ENCODE measurements around the gene THUMPD3. TPM values are rescaled to one million over a fixed set of nuclear protein-coding genes. Genes with fewer than 3 reads are reported as not detected.

Gene THUMPD3
- total RNA-seq, 1 experiment from 2014 or later: 58.4 TPM

DNA sequence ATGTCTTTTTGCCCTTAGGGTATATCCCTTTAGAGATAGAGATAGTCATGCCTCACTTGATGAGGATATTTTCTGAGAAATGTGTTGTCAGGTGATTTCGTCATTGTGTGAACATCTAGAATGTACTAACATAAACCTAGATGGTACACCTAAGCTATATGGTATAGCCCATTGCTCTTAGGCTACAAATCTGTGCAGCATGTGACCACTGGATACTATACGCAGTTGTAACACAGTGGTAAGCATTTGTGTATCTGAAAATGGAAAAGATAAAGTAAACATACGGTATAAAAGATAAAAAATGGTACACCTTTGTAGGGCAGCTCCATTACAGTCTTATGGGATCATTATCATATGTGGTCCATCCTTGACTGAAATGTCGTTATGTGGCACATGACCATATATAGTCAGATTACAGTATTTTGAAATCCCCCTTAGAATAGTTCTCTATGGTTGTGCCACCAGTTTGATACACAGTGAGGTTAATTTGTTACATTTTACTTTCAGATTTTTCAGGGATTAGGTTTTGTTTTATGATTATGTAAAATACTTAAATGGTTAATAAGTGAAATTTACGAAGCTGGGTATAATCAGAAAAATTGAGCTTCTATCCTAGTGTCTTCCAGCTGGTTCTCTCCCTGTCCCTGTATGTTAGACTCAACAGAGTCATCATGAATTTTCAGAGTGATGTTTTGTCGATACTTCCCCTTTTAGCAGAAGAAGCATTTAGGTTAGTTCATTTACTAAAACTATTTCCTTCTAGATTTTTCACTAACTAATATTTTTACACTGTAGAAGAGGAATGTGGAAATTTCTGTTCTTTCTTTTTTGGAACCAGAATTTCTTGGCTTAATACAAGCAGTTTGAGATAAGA lies 47.4 kb downstream of the THUMPD3 start:
- no peak overlapping the region for H3K23ac ChIP-seq (ENCODE audit: insufficient read length, low read depth, low read length)
- no peaks in the 10 kb centered on the region; the same call in 1 of the 2 replicates for H3K4me1 ChIP-seq (ENCODE audit: insufficient read depth, low read length)
- no peaks in the 10 kb centered on the region for H3K23me2 ChIP-seq (ENCODE audit: insufficient read length, low read depth, low read length, poor library complexity, severe bottlenecking)
- no peak overlapping the region for H3K4me2 ChIP-seq (ENCODE audit: insufficient read depth, insufficient read length, low read length)
- WGBS (ENCODE audit: extremely low coverage, insufficient read length, low lambda C conversion rate): 100% methylated on average over 1 of the region's 6 CpGs
- H3K79me1 ChIP-seq (ENCODE audit: insufficient read depth, low read depth, low read length, poor library complexity, severe bottlenecking): no peaks in the 10 kb centered on the region
- no peaks in the 10 kb centered on the region for H4K20me1 ChIP-seq (ENCODE audit: control insufficient read depth, insufficient read depth, insufficient read length)
- no peak for TF ChIP-seq CTCF (conservative IDR thresholded peaks at IDR 0.05)
- Mint-ChIP-seq H3K4me1 (peaks cover 25 to 35% of the 10 kb centered on the region in 2 experiments), H3K27me3 (ENCODE audit: low read depth) (no peaks in the 10 kb centered on the region), H3K4me3 (no peak overlapping the region), H3K36me3 (ENCODE audit: insufficient read depth in 1 of 3, low read depth in 3 of 3) (peaks cover 4 to 20% (median 16%) of the 10 kb centered on the region in 3 experiments; a peak in 5 of 7 replicates), H3K9me3 (peaks cover 0 to 6% of the 10 kb centered on the region in 2 experiments; a peak in 3 of 5 replicates), H3K27ac (peak overlapping the region in 1 of 3 experiments; percentile 80; a peak in 3 of 7 replicates)
- no peak overlapping the region for H2BK120ac ChIP-seq (ENCODE audit: low read depth, low read length, poor library complexity, severe bottlenecking)
- no peak overlapping the region for H2BK5ac ChIP-seq (ENCODE audit: insufficient read length, low read length)
- H3K18ac ChIP-seq (ENCODE audit: insufficient read length, low read depth, low read length): no peak overlapping the region
- no peak overlapping the region for H2AFZ ChIP-seq (ENCODE audit: low read length)
- DNase-seq: no peak
- H2BK15ac ChIP-seq (ENCODE audit: low read depth, low read length): no peak overlapping the region
- H3K14ac ChIP-seq (ENCODE audit: insufficient read depth, low read length): no peak overlapping the region
- H3K9ac ChIP-seq (ENCODE audit: extremely low read depth, insufficient read length, low read length): no peak overlapping the region
- H3K27ac ChIP-seq (ENCODE audit: insufficient read length, low read depth, low read length): peak overlapping the region; percentile 51
- H3K27me3 ChIP-seq (ENCODE audit: insufficient read depth, low read length): no peaks in the 10 kb centered on the region
- no peak overlapping the region for H3T11ph ChIP-seq (ENCODE audit: low read length)
- H3K56ac ChIP-seq (ENCODE audit: insufficient read length, low read depth, low read length): no peak overlapping the region
- no peak overlapping the region for H2BK20ac ChIP-seq (ENCODE audit: low read depth, low read length, poor library complexity, severe bottlenecking)
- no peak overlapping the region for H3K4ac ChIP-seq (ENCODE audit: low read depth, low read length)
- peaks cover 67% of the 10 kb centered on the region for H3K79me2 ChIP-seq (ENCODE audit: insufficient read depth, low read length)
- H2BK12ac ChIP-seq (ENCODE audit: insufficient read length, low read depth, low read length): no peak overlapping the region
- no peaks in the 10 kb centered on the region for H3K9me3 ChIP-seq (ENCODE audit: control insufficient read depth, low read depth, low read length)
- no peak overlapping the region for H4K5ac ChIP-seq (ENCODE audit: insufficient read length, low read depth, low read length)
- H2AK5ac ChIP-seq (ENCODE audit: insufficient read length, low read length): no peak overlapping the region
- no peak overlapping the region for H4K91ac ChIP-seq (ENCODE audit: insufficient read length, low read depth, low read length)
- no peak overlapping the region for H4K8ac ChIP-seq (replicated peaks; ENCODE audit: insufficient read length, low read depth, low read length)
